Endometrial microvascular endothelial cells (primary cell): ENCODE measurements around the gene SPNS2. TPM values are rescaled to one million over a fixed set of nuclear protein-coding genes. Genes with fewer than 3 reads are reported as not detected.

Experiments used
- in situ Hi-C: cut with HindIII; loops from 2 replicates; pipeline ENCODE4 v1.10.0; 2017; ENCODE audit warnings: low sequenced_read_pairs, low pct_unique_long_range_greater_than_20kb; ENCODE audit errors: inconsistent ontology term
- total RNA-seq: library from RNA; depleted of rRNA; stranded (reverse); fragments of >200 nt; gene quantifications from one replicate; pipeline ENCODE4 v1.2.3, GENCODE V29; 2015; ENCODE audit errors: inconsistent ontology term

Gene SPNS2
- total RNA-seq, 1 donor from 2014 or later: 21.9 TPM

DNA sequence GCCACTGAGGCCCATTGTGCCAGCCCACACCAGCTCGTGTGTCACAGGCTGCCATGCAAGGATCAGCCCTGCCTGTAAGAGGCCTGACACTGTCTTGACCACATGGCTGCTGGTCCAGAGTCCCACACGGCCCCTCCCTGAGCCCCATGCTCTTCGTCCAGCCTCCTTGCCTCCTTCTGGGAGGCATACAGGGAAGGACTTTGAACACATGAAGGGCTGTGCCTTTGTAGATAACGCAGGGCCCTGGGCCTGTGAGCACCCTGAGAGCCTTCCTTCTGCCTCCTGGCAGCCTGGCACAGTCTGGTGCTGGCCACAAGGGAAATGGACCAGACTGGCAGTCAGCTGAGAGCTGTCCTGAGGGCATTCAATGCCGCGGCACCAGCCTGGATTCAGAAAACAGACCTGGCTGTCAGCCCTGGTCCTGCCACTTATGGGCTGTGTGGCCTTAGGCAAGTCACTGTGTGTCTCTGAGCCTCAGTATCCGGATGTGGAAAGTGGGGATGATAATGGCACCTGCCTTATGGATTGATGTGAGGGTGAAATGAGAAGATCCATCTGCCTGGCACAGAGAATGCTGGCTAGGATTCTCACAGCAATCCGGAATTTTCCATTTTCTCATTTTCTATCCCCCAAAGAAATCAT is 19.2 kb upstream of the SPNS2 start:
- in situ Hi-C loops: no loop called here

DNA sequence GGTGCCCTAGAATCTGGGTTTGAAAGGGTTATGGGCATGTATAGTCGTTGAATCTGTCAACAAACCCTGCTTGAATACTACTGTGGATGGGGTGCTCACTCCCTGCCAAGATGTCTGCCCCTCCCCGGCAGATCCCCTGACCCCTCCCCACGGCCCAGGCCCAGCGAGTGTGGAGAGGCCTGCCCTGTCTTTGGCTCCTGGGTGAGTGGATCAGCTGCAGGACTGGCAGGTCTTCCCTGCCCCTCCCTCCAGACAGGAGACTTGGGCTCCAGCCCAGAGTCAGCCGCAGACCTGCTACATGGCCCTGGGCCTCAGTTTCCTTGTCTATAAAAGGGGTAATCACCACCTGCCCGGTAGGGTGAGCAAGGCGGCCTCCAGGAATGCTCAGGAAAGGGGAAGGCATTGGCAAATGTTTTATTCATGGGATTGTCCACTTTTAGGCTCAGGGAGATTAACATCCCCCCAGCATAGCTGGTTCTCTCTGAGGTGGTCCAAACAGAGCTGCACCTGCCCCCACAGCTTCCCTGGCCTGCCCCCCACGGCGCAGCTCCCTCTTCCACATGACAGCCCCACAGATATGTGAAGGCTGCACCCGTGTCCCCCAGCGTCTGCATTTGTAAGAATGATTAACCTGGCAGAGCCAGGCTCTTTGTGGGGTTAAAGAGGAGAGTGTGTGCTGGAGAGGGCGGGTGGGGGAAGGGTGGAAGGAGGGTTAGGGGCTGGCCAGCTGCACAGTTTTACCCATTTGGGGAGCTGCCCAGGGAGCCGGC is 18.5 kb upstream of the SPNS2 start:
- in situ Hi-C loops: no loop called here

DNA sequence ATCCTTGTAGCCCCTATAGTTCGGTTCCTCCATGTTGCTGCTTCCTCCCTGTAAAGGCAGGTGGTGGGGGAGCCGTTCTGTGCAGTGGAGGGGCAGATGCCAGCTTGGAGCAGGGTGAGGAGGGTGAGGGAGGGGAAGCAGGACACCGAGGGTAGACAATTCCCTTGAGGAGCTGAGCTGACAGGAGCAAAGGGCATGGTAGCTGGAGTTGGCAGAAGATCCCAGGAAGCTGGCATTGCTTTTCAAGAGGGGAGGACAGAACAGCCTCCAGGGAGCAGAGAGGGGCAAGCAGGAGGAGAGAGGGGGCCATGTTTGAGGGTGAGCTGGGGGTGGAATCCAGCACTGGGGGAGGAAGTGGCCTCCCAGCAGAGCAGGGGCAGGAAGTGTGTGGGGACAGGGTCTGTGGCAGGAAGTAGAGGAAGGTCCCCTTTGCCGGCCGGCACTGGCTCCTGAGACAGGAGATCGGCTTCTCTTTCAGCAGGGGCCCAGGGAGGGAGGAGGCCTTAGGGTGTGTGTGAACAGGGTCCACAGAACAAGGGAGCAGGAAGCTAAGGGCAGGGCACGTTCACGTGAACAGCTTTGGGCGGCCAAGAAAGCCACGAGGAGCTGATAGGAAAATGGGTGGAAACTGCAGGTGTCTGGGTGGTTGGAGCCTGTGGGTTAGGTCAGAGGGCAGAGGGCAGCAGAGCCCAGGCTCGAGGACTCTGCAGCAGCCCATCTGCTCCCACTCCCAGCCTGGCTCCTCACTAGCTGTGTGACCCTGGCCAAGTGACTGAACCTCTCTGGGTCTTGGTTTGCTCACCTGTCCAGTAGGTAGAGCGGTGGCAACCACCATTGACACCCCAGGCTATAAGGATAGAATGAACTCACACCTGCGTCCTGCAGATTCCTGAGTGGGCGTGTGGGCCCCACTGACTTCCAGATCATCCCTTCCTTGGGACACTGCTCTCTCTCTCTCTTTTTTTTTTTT is 17.5 kb upstream of the SPNS2 start:
- in situ Hi-C loops: no loop called here

DNA sequence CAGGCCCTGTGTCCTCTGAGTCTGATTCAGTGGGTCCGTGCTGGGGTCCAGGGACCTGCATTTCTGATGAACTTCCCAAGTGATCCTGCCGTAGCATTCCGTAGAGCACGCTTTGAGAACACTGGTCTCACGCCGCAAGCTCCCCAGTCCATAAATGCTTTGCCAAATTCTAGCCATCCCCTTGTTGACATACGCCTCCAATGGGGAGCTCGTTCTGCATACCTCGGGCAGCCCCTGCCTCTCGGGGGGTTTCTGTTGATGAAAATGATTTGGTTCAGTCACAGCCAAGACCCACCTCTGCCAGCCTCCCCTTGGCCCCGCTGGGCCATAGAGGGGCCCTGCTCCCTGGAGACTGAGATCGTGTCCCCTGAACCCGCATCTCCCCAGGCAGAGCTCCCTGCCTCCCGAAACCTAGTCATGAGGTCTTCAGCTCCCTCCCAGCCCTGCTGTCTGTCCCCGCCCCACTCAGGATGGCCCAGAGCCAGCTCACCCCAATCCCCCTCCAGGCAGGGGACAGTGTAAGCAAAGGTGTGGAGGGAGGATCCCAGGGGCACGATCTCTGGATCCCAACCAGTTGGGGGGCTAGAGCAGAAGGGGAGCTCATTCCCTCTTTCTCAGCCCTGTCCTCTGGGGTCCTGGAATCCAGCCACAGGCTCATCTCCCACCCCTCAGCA is 16.2 kb upstream of the SPNS2 start:
- in situ Hi-C loops: no loop called here

DNA sequence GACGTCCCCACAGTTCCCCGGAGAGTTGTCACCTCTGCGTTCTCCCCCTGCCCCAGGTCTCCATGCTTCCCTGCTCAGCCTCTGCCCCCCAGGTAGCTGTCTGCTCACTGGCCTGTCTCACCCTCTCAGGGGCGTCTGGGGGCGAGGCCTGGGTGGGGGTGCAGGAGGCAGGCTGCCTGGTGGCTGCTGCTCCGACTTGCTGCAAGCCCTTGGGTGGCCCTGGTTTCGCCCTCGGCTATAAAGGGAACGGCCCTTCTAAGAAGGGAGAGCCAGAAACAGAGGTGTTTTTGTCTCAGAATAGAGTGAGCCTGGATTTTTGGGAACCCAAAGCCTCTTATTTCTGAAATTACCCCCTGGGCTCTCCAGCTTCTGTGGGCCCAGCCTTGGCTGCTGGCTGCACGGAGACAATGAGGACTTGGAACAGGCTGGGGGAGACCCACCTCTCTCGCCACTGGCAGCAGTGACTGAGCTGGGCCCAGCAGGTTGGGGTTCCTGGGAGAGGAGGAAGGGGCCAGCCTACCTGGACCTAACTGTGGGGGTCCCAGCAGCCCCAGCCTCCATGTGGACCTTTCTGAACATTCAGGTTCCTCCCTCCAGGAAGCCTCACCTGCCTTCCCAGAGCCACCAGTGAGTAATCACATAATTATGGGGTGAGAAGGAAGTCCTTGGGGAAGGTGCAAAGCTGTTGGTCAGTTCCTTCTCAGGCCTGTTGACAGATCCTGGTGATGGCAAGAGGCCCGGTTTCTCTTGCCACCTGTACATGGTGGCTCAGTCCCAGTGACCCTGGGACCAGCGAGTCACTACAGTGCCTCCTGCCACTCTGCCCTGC is 15.5 kb upstream of the SPNS2 start:
- in situ Hi-C loops: no loop called here

DNA sequence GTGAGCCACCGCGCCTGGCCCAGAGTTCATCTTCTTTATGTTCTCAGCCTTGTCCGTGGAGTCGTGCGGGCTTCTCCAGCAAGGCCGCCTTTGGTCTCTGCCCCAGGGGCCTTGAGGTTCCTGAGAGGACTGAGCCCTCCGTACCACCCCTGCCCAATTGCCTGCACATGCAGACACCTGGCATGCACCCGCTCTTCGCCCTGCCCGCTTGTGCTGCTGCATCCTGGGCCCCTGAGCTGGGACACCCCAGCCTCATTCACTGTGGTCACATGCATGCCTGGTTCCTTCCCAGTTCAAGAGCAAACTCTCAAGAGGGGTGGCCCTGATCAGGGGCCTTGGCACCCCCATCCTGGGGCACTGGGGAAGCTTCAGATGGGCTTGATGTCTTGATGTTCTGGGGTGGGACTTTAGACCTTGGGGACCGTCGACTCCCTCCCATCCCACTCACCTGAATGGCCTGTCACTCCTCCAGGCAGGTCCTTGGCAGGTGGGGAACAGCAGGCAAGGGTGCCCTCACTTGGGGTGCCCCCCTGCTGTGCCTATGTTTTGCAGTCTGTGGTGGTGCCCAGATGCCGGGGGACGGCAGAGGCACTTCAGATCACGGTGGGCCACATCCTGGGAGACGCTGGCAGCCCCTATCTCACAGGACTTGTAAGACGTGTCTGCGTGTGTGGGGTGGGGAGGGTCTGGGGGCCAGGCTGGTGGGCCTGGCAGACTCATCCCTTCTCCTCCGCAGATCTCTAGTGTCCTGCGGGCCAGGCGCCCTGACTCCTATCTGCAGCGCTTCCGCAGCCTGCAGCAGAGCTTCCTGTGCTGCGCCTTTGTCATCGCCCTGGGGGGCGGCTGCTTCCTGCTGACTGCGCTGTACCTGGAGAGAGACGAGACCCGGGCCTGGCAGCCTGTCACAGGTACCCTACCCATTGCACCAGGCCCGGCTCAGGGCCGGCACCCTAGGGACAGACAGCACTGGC is 12.7 kb upstream of the SPNS2 start:
- in situ Hi-C loops: no loop called here

DNA sequence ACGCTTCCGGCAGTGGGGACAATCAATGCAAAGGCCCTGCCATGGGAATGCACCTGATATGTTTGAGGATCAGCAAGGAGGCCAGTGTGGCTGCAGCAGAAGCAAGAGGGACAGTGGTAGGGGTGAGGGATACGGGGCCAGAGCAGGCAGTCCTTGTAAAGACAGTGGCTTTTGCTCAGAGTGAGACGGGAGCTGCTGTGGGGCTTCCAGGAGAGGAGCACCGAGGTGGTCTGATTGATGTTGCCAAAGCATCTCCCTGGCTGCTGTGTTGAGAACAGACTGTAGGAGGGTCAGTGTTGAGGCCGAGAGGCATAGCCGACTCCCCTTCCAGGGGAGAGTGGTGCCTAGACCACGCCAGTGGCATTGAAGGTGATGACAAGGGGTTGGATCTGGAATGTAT is 11.4 kb upstream of the SPNS2 start:
- in situ Hi-C loops: no loop called here

DNA sequence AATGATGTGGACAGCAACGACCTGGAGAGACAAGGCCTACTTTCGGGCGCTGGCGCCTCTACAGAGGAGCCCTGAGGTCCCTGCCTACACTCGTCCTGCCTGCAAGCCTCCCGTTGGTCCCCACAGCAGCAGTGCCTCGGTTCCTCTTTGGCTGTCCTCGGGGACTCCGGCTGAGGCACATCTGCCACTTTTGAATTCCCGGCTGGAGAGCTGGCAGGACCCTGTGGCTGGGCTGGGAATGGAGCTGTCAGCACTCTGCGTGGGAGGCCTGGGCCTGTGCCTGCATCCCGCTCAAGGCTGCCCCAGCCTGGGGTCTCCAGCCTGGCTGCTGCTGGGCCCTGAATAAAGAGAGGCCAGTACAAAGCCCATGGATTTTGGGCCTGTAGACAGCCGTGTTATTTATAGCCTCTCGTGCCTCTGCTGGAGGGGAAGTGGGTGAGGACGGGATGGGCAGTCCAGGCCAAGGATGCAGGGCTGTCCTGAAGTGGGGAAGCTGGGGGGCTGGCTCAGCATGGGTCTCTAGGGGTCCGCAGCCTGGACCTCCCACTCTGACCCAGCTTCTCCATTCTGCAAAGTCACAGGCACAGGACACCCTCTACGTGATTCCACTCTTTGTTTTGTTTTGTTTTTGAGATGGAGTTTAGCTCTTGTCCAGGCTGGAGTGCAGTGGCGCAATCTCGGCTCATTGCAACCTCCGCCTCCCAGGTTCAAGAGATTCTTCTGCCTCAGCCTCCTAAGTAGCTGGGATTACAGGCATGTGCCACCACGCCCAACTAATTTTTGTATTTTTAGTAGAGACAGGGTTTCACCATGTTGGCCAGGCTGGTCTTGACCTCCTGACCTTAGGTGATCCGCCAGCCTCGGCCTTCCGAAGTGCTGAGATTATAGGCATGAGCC is 10.6 kb upstream of the SPNS2 start:
- in situ Hi-C loops: no loop called here

DNA sequence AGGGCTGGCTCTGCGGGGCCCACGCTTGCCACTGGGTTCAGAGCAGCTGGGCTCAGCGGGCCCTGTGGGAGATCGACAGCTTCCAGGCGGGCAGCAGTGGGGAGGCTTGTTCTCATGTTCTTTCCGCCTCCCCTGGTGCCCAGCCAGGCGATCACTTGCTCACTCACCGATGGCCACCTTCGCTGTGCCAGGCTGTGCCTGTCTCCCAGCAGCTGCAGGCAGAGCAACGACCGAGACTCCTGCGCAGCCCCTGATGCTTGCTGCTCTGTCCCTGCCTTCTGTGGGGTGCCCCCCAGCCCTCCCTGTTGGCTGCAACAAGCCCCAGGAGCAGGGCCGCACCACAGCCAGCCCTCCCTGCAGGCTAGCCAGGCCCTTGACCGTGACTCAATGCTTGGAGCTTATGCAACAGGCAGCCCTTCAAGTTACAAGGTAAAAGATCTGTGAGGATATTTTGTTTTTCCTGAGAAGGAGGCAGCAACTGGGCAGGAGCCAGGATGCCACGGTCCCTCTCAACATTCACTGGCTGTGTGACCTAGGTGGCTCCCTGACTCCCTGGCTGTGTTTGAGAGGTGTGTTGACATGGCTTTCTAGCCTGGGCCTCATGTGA is 9.6 kb upstream of the SPNS2 start:
- in situ Hi-C loops: no loop called here

DNA sequence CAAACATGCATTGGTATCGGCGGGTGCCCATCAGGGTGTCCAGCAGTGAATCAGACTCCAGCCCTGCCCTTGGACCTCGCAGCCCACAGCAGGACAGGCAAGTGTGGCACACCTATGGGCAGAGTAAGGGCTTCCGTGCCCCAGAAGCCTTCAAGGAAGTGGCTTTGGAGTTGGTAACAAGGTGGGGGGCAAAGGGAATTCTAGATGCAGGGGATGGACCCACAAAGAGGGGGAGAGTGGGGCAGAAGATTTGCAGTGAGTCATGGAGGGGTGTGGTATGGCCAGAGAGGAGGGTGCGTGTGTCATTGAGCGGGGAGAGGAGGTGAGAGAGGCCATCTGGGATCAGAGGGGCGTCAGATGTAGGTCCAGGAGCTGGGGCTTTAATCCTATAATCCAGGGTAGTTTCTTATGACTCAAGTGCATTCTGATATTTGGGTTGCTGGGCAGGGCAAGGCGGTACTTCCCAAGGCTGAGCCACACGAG is 8.5 kb upstream of the SPNS2 start:
- in situ Hi-C loops: no loop called here

- in situ Hi-C loops: no loop called here
Measured at GRCh38 chr17:4490637-4491061, 8.0 kb upstream of the SPNS2 start.

DNA sequence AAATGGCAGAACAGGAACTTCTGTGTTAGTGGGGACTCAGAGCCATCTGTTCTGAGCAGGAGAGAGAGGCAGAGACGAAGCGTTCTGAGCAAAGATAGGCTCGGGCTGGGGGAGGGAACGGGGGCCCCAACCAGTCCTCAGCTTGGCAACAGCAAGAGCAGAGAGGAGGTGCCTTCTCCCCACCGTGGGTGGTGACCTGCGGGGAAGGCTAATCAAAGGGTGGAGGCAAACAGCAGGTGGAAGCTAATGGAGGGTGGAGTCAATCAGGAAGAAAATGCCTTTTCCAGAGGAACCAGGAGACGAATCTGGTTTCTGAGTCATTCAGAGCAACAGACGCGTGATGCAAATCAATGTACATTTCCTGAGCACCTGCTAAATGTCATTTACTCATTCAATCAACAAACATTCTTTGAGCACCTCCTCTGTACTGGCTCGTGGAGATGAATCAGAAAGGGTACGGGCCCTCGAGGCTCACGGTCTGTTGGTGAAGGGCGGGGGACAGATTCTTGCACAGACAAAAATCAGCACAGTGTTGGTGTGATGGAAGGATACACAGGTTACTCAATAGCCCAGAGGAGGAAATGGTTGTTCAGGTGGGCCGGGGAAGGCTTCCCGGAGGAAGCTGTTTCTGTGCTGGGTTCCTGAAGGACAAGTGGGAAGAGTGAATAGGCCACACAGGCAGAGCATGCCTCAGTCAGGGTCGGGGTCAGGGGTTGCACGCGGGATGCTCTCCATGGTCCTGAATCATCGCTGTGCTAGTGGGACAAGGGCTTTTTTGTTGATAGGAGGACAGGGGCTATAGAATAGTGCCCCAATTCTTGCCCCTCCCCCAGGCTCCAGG is 5.7 kb upstream of the SPNS2 start:
- in situ Hi-C loops: no loop called here

DNA sequence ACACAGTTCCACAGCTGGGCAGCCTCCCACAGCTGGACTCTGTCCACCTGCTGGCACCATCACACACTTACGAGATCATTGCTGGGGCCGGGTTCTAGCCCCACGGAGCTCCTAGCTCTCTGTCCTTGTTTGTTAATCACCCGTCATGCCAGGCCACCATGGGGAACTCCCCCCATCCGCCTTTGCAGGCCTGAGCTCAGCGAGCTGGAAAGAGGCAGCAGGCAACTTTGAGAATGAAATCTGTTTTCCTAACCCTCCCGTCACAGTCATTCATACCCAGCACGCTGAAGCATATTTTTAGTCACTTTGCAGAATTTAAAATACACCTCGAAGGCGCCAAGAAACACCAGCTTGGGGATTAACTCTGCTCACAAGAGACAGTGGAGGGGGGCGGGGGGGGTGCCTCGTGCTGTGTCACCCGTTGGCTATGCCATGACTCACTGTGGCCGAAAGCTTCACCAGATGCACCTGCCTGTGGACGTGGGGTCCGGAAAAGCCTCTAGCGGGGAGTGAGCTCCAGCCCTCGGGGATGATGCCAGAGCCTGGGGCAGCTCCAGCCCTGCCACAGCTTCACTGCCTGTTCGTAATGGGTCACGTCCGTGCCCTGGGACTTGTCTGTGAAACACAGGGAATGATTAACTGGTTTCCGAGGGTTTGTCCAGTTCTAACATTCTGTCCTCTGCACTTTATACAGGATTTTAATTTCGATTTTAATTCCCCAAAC is 1.4 kb upstream of the SPNS2 start:
- in situ Hi-C loops: no loop called here

- in situ Hi-C loops: no loop called here
Measured at GRCh38 chr17:4499431-4500190, 930 bp downstream of the SPNS2 start.
